GM19324 (cell line): ENCODE measurements around the gene HOXD8.

Experiments
- ATAC-seq: cut with Tn5 transposase; IDR thresholded peaks from one replicate; pipeline ENCODE4 v1.9.1; 2021; ENCODE audit warnings: mild to moderate bottlenecking, moderate library complexity; ENCODE audit not compliant: unreplicated experiment, low FRiP score

The HOXD8 gene

GRCh38 chr2:176114930-176115625, 14.4 kb upstream of the HOXD8 start:
- ATAC-seq: no peak

- no peak for ATAC-seq
Observed at GRCh38 chr2:176115883-176116813, 13.4 kb upstream of the HOXD8 start, which contains the start of gene HOXD10. TSS of gene HOXD10 (plus strand) at chr2:176116778. CDS start at chr2:176116834, 56 bp downstream.

GRCh38 chr2:176117162-176117822, 12.2 kb upstream of the HOXD8 start:
- no peak for ATAC-seq

GRCh38 chr2:176117823-176118371, 11.6 kb upstream of the HOXD8 start:
- ATAC-seq: no peak

- ATAC-seq: no peak
Observed at GRCh38 chr2:176118601-176119339, 10.7 kb upstream of the HOXD8 start.

- ATAC-seq: no peak
Observed at GRCh38 chr2:176120364-176121189, 8.9 kb upstream of the HOXD8 start.

- ATAC-seq: no peak
Observed at GRCh38 chr2:176121190-176122051, 8.1 kb upstream of the HOXD8 start.

GRCh38 chr2:176122052-176122682, 7.3 kb upstream of the HOXD8 start:
- ATAC-seq: no peak

GRCh38 chr2:176122683-176123410, 6.7 kb upstream of the HOXD8 start, which contains the start of gene HOXD9:
TSS of gene HOXD9 (plus strand) at chr2:176122719. CDS start at chr2:176122769, 50 bp downstream.
- ATAC-seq: no peak

- no peak for ATAC-seq
Observed at GRCh38 chr2:176123411-176124109, 5.9 kb upstream of the HOXD8 start.

- ATAC-seq: no peak
Observed at GRCh38 chr2:176124110-176124946, 5.2 kb upstream of the HOXD8 start.

GRCh38 chr2:176124947-176125771, 4.3 kb upstream of the HOXD8 start:
- ATAC-seq: no peak

- ATAC-seq: no peak
Observed at GRCh38 chr2:176125772-176126054, 3.8 kb upstream of the HOXD8 start.

GRCh38 chr2:176126929-176127773, 2.4 kb upstream of the HOXD8 start:
- no peak for ATAC-seq
